ENCODE results near the gene OBSCN.

- TF ChIP-seq, protein P1, sequence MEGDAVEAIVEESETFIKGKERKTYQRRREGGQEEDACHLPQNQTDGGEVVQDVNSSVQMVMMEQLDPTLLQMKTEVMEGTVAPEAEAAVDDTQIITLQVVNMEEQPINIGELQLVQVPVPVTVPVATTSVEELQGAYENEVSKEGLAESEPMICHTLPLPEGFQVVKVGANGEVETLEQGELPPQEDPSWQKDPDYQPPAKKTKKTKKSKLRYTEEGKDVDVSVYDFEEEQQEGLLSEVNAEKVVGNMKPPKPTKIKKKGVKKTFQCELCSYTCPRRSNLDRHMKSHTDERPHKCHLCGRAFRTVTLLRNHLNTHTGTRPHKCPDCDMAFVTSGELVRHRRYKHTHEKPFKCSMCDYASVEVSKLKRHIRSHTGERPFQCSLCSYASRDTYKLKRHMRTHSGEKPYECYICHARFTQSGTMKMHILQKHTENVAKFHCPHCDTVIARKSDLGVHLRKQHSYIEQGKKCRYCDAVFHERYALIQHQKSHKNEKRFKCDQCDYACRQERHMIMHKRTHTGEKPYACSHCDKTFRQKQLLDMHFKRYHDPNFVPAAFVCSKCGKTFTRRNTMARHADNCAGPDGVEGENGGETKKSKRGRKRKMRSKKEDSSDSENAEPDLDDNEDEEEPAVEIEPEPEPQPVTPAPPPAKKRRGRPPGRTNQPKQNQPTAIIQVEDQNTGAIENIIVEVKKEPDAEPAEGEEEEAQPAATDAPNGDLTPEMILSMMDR (IDR thresholded peaks at IDR 0.05), result no peak
- TF ChIP-seq POLR2A (IDR thresholded peaks at IDR 0.05), result no peak
Measured at GRCh38 chr1:228337711-228338520, 130.1 kb downstream of the OBSCN start.

Data from adrenal gland (tissue), 5 donors.